Right kidney (tissue), 1 donor: ENCODE measurements around the gene EIF1AD.
"Not testable (repeated sequence)": the region's sequence is repeated elsewhere in the genome, so short reads cannot be mapped to it uniquely, and the experiment has no call there.

Experiments
- DNase-seq: peaks from one replicate; pipeline ENCODE4 v3.0.0-alpha.2; 2016

EIF1AD gene

GRCh38 chr11:65968600-65969482 is 33.1 kb downstream of the EIF1AD start:
- DNase-seq: no peak

GRCh38 chr11:65967329-65967934 is 34.5 kb downstream of the EIF1AD start:
- no peak for DNase-seq

- no peak for DNase-seq
Observed at GRCh38 chr11:65965986-65966762, 35.8 kb downstream of the EIF1AD start.

- DNase-seq: no peak
Observed at GRCh38 chr11:65964906-65965305, 37.1 kb downstream of the EIF1AD start.

DNA sequence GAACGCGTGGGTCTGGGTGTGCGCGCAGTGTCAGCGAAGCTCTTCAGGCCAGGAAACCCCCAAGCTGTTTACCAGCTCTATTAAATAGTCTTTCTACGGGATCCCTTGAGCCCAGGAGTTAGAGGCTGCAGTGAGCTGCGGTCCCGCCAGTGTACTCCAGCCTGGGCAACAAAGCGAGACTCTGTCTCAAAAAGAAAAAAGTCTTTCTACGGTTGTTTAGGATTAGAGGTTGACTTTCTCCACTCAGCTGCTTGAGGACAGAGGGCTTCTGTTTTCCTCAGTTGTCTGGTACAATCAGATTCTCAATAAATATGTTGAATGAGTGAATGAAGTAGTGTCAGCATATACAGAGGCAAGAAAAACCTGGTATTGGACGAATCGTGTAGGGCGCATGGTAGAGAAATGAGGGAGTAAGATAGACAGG is 39.8 kb downstream of the EIF1AD start:
- no peak for DNase-seq

GRCh38 chr11:65961267-65962140 is 40.5 kb downstream of the EIF1AD start, which contains the start of gene SART1:
Gene SART1 (plus strand): TSS chr11:65961734. CDS start chr11:65961781, 47 bp downstream.
- peak; percentile 81 for DNase-seq

DNA sequence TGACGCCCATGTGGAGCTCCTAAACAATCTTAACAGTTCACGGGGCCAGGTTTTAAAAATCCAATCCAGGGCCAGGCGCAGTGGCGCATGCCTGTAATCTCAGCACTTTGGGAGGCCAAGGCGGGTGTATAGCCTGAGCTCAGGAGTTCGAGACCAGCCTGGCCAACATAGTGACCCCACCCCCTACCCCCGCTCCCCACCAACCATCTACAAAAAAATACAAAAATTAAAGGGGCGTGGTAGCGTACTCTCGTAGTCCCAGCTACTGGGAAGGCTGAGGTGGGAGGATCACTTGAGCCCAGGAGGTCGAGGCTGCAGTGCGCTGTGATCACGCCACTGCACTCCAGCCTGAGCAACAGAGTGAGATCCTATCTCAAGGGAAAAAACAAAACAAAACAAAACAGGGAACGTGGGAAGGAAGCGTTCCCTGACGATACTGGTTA is 41.1 kb downstream of the EIF1AD start:
- no peak for DNase-seq

DNA sequence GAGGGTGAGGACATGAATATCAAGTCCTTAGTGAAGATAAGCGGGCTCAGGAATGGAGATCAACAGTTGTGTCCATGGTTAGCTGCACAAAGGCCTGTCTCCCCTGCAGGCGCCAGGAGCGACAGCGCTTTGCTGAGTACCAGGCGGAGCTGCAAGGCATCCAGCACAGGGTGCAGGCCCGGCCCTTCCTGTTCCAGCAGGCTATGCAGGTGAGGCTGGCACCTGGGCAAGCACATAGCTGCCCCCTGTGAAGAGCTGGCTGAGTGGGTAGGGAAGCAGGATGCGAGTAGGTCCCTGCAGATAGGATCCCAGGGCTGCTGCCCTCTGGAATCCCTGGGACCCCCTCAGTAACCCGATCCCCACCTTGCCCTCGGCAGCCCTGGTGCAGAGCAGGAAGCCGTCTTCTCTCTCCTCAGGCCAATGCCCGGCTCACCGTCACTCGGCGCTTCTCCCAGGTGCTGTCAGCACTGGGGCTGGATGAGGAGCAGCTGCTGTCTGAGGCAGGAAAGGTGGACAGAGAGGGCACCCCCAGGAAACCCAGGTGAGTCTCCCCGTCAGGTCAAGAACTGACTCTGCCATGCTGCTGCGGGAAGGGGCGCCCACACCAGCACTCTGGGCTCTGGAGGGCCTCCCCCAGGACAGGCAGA is 43.1 kb downstream of the EIF1AD start:
- no peak for DNase-seq

GRCh38 chr11:65958291-65958690 is 43.7 kb downstream of the EIF1AD start:
- no peak for DNase-seq

DNA sequence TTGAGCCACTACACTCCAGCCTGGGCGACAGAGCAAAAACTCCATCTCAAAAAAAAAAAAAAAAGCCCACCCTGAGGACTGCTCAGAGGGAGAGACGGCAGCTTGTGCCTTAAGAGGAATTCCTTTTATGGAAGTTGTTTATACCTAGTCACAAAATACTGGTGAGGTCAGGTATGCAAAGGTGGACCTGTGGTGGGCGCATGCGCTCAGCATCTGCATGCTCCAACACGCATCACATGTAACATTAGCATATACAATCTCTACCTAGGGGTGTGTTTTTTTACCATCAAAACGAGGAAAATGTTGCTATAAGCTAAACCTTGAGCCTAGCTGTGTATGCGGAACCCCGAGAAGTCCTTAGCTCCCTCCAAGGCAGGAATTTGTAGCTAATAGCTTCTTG is 47.2 kb downstream of the EIF1AD start:
- DNase-seq: no peak

DNA sequence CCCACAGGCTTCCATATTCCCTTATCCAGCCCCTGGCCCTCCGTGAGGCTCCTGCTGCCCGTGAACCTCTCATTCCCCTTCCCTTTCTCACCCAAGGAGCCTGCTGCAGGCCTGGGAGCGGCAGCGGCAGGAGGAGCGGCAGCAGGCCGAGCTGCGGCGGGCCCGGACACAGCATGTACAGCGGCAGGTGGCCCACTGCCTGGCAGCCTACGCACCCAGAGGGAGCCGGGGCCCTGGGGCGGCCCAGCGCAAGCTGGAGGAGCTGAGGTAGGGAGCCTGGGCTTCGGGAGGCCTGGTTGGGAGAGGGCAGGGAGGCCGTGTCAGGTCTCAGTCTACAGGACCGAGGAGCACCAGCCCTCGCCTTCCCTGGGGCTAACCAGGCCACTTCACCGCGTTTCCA is 48.5 kb downstream of the EIF1AD start:
- DNase-seq: no peak

- DNase-seq: no peak
Observed at GRCh38 chr11:65952052-65952521, 49.9 kb downstream of the EIF1AD start.

GRCh38 chr11:65951641-65952040 is 50.3 kb downstream of the EIF1AD start:
- DNase-seq: not testable (repeated sequence)

DNA sequence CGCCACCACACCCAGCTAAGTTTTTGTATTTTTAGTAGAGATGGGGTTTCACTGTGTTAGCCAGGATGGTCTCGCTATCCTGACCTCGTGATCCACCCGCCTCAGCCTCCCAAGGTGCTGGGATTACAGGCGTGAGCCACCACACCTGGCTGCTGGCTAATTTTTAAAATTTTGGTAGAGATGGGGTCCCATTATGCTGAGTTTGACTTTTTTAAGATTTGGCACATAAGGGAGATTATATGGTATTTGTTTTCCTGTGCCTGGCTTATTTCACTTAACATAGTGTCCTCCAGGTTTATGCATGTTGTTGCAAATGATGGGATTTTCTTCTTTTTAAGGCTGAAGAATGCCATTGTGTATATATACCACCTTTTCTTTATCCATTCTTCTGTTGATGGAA is 51.2 kb downstream of the EIF1AD start:
- DNase-seq: not testable (repeated sequence)

DNA sequence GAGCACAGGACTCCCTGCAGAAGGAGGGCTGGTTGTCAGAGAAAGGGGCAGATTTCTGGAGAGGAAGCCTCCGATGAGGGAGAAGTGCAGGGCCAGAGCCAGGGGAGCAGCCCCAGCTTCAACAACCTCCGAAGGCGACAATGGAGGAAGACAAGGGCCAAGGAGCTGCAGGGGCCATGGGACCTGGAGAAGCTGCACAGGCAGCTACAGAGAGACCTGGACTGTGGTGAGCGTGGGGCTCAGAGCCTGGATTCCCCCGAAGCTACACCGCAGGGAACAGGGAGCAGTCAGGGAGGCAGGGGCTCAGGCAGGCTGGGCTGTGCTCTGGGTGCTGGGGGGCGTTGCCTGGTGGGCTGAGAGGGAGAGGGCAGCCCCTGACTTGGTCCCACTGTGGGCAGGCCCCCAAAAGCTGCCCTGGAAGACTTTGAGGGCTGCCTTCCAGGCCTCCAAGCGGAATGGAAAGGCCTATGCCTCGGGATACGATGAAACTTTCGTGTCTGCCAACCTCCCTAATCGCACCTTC is 54.3 kb downstream of the EIF1AD start:
- DNase-seq: no peak

DNA sequence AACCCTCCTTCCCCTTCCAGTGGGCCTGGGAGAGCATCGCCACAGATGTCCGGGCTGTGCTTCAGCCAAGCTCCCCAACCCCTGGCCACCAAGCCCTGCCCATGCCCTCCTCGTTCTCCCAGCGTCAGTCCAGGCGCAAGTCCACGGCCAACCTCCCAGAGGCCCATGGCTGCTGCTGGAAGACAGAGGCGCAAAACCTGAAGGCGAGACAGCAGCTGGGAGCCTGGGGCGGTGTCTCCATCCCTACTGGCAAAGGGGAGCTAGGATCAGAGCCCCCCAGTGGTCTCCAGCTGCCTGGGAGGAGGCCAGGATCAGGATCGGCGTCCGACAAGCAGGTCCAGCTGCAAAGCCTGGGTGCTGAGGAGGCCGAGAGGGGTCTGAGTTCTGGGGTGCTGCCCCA is 54.8 kb downstream of the EIF1AD start:
- DNase-seq: no peak

DNA sequence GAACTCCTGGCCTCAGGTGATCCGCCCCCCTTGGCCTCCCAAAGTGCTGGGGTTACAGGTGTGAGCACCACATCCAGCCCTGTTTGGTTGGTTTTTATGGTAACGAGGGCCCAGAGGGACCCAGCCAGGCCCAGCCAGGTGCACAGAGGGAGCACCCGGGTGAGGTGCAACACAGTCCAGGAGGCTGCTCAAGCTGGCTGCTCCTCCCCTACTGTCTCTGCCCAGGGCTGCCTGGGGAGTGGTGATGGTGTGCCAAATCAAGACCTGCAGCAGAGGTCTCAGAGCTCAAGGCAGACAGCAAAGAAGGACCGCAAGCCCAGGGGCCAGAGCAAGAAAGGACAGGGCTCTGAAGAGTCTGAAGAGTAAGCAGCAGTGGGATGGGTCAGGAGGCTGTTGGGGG is 55.3 kb downstream of the EIF1AD start:
- no peak for DNase-seq
